ENCODE data around the gene TIGD3. TPM values are rescaled to one million over a fixed set of nuclear protein-coding genes. Genes with fewer than 3 reads are reported as not detected.

Gene TIGD3
- total RNA-seq, 4 donors from 2014 or later: not detected

- no peak for TF ChIP-seq CTCF (IDR thresholded peaks at IDR 0.05; ENCODE audit: low read depth)
Measured at GRCh38 chr11:65317025-65317786, 37.3 kb upstream of the TIGD3 start.

GRCh38 chr11:65320386-65321075, 34.0 kb upstream of the TIGD3 start:
- no peak for TF ChIP-seq CTCF (IDR thresholded peaks at IDR 0.05; ENCODE audit: low read depth)

GRCh38 chr11:65321076-65321475, 33.5 kb upstream of the TIGD3 start:
- TF ChIP-seq CTCF (IDR thresholded peaks at IDR 0.05; ENCODE audit: low read depth): no peak

- TF ChIP-seq CTCF (IDR thresholded peaks at IDR 0.05; ENCODE audit: low read depth): no peak
Measured at GRCh38 chr11:65321828-65322485, 32.6 kb upstream of the TIGD3 start.

- no peak for TF ChIP-seq CTCF (IDR thresholded peaks at IDR 0.05; ENCODE audit: low read depth)
Measured at GRCh38 chr11:65323813-65324212, 30.7 kb upstream of the TIGD3 start.

GRCh38 chr11:65325435-65325834, 29.1 kb upstream of the TIGD3 start:
- no peak for TF ChIP-seq CTCF (IDR thresholded peaks at IDR 0.05; ENCODE audit: low read depth)

- TF ChIP-seq CTCF (IDR thresholded peaks at IDR 0.05; ENCODE audit: low read depth): no peak
Measured at GRCh38 chr11:65327021-65327420, 27.5 kb upstream of the TIGD3 start.
